HepG2 (cell line): Measurements from ENCODE around the gene HYCC2. TPM values are rescaled to one million over a fixed set of nuclear protein-coding genes. Genes with fewer than 3 reads are reported as not detected.

Source experiments
- E2F1 ChIP-seq: sonication (generic); formaldehyde crosslinking; IDR thresholded peaks from 2 replicates; pipeline ENCODE4 v1.5.0; 2020; ENCODE audit warnings: missing genetic modification reagents
- FOSL1 ChIP-seq: sonication (generic); formaldehyde crosslinking; IDR thresholded peaks from 2 replicates; pipeline ENCODE4 v1.9.0; 2021; ENCODE audit warnings: missing genetic modification reagents, borderline replicate concordance
- MEIS2 ChIP-seq: sonication (generic); formaldehyde crosslinking; IDR thresholded peaks from 2 replicates; pipeline ENCODE4 v1.9.0; 2021; ENCODE audit warnings: mild to moderate bottlenecking, missing genetic modification reagents
- NR2F2 ChIP-seq: IDR thresholded peaks from 2 replicates; pipeline ENCODE4 v1.6.1; 2012; ENCODE audit warnings: low read depth, inconsistent platforms, borderline replicate concordance
- PRPF4 ChIP-seq: fragments of 200-400 bp; formaldehyde crosslinking; IDR thresholded peaks from 2 replicates; pipeline ENCODE4 v1.6.1; 2016; ENCODE audit warnings: low read length, low read depth; ENCODE audit not compliant: poor library complexity, severe bottlenecking
- REST ChIP-seq, 2 experiments: IDR thresholded peaks; 2 replicates each; pipeline ENCODE4 v1.6.1; 2011 to 2012; ENCODE audit warnings: low read length in 2 of 2, borderline replicate concordance in 1 of 2, low read depth in 1 of 2, mild to moderate bottlenecking in 1 of 2, moderate library complexity in 1 of 2
- RFX3 ChIP-seq: IDR thresholded peaks from 2 replicates; pipeline ENCODE4 v1.6.1; 2016; ENCODE audit warnings: missing biosample characterization, missing genetic modification reagents
- SYNCRIP ChIP-seq: fragments of 200-400 bp; formaldehyde crosslinking; IDR thresholded peaks from 2 replicates; pipeline ENCODE4 v1.6.1; 2018; ENCODE audit warnings: mild to moderate bottlenecking, low read depth, low read length; ENCODE audit not compliant: insufficient read depth
- TBP ChIP-seq: sonication (generic); formaldehyde crosslinking; IDR thresholded peaks from 2 replicates; pipeline ENCODE4 v1.5.0; 2020; ENCODE audit warnings: missing genetic modification reagents
- TCF7L2 ChIP-seq: IDR thresholded peaks from 2 replicates; pipeline ENCODE4 v1.6.1; 2011; ENCODE audit warnings: mild to moderate bottlenecking, low read depth, low read length, moderate library complexity
- TRIM24 ChIP-seq: sonication (generic); formaldehyde crosslinking; IDR thresholded peaks from 2 replicates; pipeline ENCODE4 v1.8.0; 2022; ENCODE audit warnings: mild to moderate bottlenecking, missing genetic modification reagents
- ZFX ChIP-seq: sonication (generic); formaldehyde crosslinking; IDR thresholded peaks from 2 replicates; pipeline ENCODE4 v1.4.0; 2020; ENCODE audit warnings: mild to moderate bottlenecking, low read depth, missing genetic modification reagents, moderate library complexity
- ZNF407 ChIP-seq: sonication (generic); formaldehyde crosslinking; IDR thresholded peaks from one replicate; pipeline ENCODE4 v1.5.1; 2020; ENCODE audit warnings: mild to moderate bottlenecking, missing genetic modification reagents; ENCODE audit errors: not compliant biosample characterization
- ZNF530 ChIP-seq: sonication (generic); formaldehyde crosslinking; IDR thresholded peaks from 2 replicates; pipeline ENCODE4 v1.5.0; 2020; ENCODE audit warnings: low read depth, mild to moderate bottlenecking, missing genetic modification reagents
- ZNF605 ChIP-seq: sonication (generic); formaldehyde crosslinking; IDR thresholded peaks from 2 replicates; pipeline ENCODE4 v1.8.0; 2022; ENCODE audit warnings: mild to moderate bottlenecking, missing genetic modification reagents
- polyA plus RNA-seq, 8 experiments: library from polyadenylated mRNA; depleted of rRNA in 3 of 8; stranded (reverse) in 7 of 8; unstranded in 1 of 8; fragments of >200 nt; fragmentation: Illumina TruSeq in 4 of 8; extraction: Trizol in 4 of 8; gene quantifications; 2 replicates each; pipeline versions ENCODE4 v1.2.1 to v1.2.3, GENCODE V29; 2011 to 2016; ENCODE audit warnings: low read depth in 4 of 8, missing spikeins in 1 of 8, mixed read lengths in 1 of 8; ENCODE audit not compliant: insufficient read depth in 1 of 8
- total RNA-seq, 5 experiments: library from RNA; depleted of rRNA; stranded (reverse); fragments of >200 nt; fragmentation: Illumina TruSeq; extraction: Trizol; gene quantifications; 2 replicates each; pipeline ENCODE4 v1.2.3, GENCODE V29; 2016; ENCODE audit warnings: low read depth in 1 of 5

HYCC2 gene
- total and polyA plus RNA-seq, 2 of the 13 experiments (the other 11 are each of a cell fraction or from before 2014, with no cell fraction given): 4.7 to 13.9 TPM

GRCh38 chr2:201116115-201116958 lies 44.9 kb upstream of the HYCC2 start, which contains the start of gene CFLAR (continued):
- peak; percentile 87; the same call in 1 of the 2 replicates for TF ChIP-seq TBP (CRISPR knock-in tag)
- TF ChIP-seq E2F1 (CRISPR knock-in tag): peak; percentile 69
- TF ChIP-seq TCF7L2: no peak
- TF ChIP-seq TRIM24 (CRISPR knock-in tag): peak; percentile 10; the same call in 1 of the 2 replicates
- peak; percentile 36 for TF ChIP-seq ZNF407
- TF ChIP-seq REST (IDR thresholded peaks at IDR 0.05; ENCODE audit: borderline replicate concordance in 1 of 2, low read depth in 1 of 2, low read length in 2 of 2): peak in 1 of 2 experiments; percentile 54; a peak in 2 of 4 replicates
- peak; percentile 58; the same call in 1 of the 2 replicates for TF ChIP-seq ZNF530 (CRISPR knock-in tag)
- 0 out of 2 replicates have a peak, but pooled peaks have one; percentile 43 for TF ChIP-seq FOSL1
- TF ChIP-seq ZFX: peak; percentile 89
- TF ChIP-seq NR2F2: no peak
- no peak; the same call in 1 of the 2 replicates for TF ChIP-seq ZNF605
- TF ChIP-seq PRPF4: no peak
- TF ChIP-seq SYNCRIP: no peak
- TF ChIP-seq MEIS2 (CRISPR knock-in tag): peak; percentile 44
- 0 out of 2 replicates have a peak, but pooled peaks have one; percentile 16 for TF ChIP-seq RFX3
